Measurements from ENCODE around the gene ARHGAP44. TPM values are rescaled to one million over a fixed set of nuclear protein-coding genes. Genes with fewer than 3 reads are reported as not detected.

ARHGAP44 gene
- total RNA-seq, 1 donor from 2014 or later = 6.5 TPM

DNA sequence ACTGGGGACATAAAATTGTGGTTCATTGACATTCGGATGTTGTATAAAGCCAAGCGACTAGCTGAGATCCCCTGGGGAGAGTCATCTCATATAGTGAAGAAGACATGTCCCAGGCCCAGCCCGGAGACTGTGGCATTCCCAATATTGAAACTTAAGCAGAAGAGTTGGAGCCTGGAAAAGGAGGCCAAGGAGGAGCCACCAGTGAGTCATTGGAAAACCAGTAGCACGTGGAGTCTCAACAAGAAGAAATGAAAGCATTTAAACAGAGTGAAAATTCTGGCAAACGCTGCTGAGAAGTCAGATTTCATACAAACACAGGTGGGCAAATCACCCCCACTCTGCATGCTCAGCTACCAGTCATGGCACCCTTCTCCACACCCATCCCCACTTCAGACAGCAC is 237.9 kb downstream of the ARHGAP44 start:
- Mint-ChIP-seq H3K36me3 (ENCODE audit: low read depth) (no peaks in the 10 kb centered on the region), H3K9me3 (peaks cover 3% of the 10 kb centered on the region), H3K27ac (ENCODE audit: unreplicated experiment) (no peak overlapping the region), H3K4me3 (no peak overlapping the region), H3K4me1 (peaks cover 21% of the 10 kb centered on the region), H3K27me3 (ENCODE audit: low read depth) (peaks cover 7% of the 10 kb centered on the region)
- TF ChIP-seq CTCF (conservative IDR thresholded peaks at IDR 0.05) = no peak
- DNase-seq (ENCODE audit: low read depth, low spot score) = no peak

- Mint-ChIP-seq H3K27ac (ENCODE audit: unreplicated experiment) (no peak overlapping the region), H3K27me3 (ENCODE audit: low read depth) (peaks cover 7% of the 10 kb centered on the region), H3K4me3 (no peak overlapping the region), H3K4me1 (peaks cover 15% of the 10 kb centered on the region), H3K36me3 (ENCODE audit: low read depth) (no peaks in the 10 kb centered on the region), H3K9me3 (peaks cover 3% of the 10 kb centered on the region)
- DNase-seq (ENCODE audit: low read depth, low spot score) = no peak
- no peak for TF ChIP-seq CTCF (conservative IDR thresholded peaks at IDR 0.05)
Observed at GRCh38 chr17:13029340-13029739, 240.0 kb downstream of the ARHGAP44 start.

DNA sequence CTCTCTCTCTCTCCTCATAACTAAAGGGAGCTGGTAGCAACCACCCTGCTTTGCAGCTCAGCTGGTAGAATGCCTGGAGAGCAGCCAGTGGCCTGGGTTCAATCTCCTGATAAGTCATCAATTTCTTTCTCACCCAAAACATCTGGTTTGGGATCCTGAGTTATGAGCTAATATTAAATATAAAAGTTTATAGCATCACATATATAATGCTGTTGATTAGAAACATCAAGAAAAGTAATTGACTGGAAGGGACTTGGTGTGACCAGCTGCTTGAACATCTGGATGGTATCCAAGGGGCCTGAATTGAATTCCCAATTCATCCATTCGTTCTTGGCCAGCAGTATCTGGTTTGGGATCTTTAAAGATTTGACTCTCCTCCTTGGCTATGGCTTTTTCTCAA is 240.8 kb downstream of the ARHGAP44 start:
- H3K9me3 Mint-ChIP-seq = no peaks in the 10 kb centered on the region
- peaks cover 4% of the 10 kb centered on the region for H3K27me3 Mint-ChIP-seq (ENCODE audit: low read depth)
- no peak for TF ChIP-seq CTCF (conservative IDR thresholded peaks at IDR 0.05)
- no peak for DNase-seq (ENCODE audit: low read depth, low spot score)
- no peak overlapping the region for H3K4me3 Mint-ChIP-seq
- peaks cover 8% of the 10 kb centered on the region for H3K4me1 Mint-ChIP-seq
- H3K36me3 Mint-ChIP-seq (ENCODE audit: low read depth) = no peaks in the 10 kb centered on the region
- H3K27ac Mint-ChIP-seq (ENCODE audit: unreplicated experiment) = no peak overlapping the region

- Mint-ChIP-seq H3K36me3 (ENCODE audit: low read depth) (no peaks in the 10 kb centered on the region), H3K4me3 (no peak overlapping the region), H3K4me1 (peaks cover 8% of the 10 kb centered on the region), H3K9me3 (no peaks in the 10 kb centered on the region), H3K27ac (ENCODE audit: unreplicated experiment) (no peak overlapping the region), H3K27me3 (ENCODE audit: low read depth) (peaks cover 2% of the 10 kb centered on the region)
- DNase-seq (ENCODE audit: low read depth, low spot score) = peak; percentile 69
- TF ChIP-seq CTCF (conservative IDR thresholded peaks at IDR 0.05) = peak; percentile 82
Observed at GRCh38 chr17:13030459-13031300, 241.4 kb downstream of the ARHGAP44 start.

DNA sequence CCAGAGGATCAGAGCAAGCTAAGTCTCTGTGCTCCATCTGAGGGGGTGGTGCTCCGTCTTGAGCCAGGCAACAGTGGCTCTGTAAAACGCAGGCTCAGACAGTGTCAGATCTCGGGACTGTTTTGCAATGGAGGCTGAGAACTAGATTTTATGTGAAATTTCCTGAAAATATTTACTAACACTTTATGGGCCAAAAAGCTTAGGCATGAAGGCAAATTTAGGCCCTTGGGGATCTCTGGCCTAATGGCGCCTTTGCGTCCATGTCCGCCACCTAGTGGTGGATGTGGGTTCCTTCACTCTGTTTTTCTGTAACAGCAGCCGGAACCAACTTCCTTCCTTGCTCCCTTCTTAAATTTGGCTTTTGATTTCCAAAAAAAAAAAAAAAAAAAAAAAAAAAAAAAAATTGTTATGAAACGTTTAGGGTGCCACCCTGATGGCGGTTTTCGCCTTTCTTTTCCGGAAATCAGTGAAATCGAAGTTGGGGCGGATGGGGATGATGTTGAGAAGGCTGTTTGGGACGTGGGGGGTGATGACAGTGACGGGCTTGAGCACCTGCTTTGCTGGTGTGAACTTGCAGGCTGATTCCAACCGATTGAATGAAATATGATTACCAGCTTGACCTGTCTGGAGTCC is 242.5 kb downstream of the ARHGAP44 start:
- Mint-ChIP-seq H3K36me3 (ENCODE audit: low read depth) (no peaks in the 10 kb centered on the region), H3K4me1 (peaks cover 8% of the 10 kb centered on the region), H3K27ac (ENCODE audit: unreplicated experiment) (no peak overlapping the region), H3K9me3 (peaks cover 6% of the 10 kb centered on the region), H3K4me3 (no peak overlapping the region), H3K27me3 (ENCODE audit: low read depth) (no peaks in the 10 kb centered on the region)
- peak; percentile 81 for TF ChIP-seq CTCF (conservative IDR thresholded peaks at IDR 0.05)
- peak; percentile 45 for DNase-seq (ENCODE audit: low read depth, low spot score)
